NCI-H2196 treated with DMSO at 0.1 percent for 48 hours (cell line): ENCODE measurements around the gene BCAR1.
"Not testable (repeated sequence)": the region's sequence is repeated elsewhere in the genome, so short reads cannot be mapped to it uniquely, and the experiment has no call there.

Experiments
- DNase-seq: peaks from one replicate; lab custom pipeline; 2025; ENCODE audit not compliant: unreplicated experiment; lab: John Stamatoyannopoulos, UW

BCAR1 gene, protein sequence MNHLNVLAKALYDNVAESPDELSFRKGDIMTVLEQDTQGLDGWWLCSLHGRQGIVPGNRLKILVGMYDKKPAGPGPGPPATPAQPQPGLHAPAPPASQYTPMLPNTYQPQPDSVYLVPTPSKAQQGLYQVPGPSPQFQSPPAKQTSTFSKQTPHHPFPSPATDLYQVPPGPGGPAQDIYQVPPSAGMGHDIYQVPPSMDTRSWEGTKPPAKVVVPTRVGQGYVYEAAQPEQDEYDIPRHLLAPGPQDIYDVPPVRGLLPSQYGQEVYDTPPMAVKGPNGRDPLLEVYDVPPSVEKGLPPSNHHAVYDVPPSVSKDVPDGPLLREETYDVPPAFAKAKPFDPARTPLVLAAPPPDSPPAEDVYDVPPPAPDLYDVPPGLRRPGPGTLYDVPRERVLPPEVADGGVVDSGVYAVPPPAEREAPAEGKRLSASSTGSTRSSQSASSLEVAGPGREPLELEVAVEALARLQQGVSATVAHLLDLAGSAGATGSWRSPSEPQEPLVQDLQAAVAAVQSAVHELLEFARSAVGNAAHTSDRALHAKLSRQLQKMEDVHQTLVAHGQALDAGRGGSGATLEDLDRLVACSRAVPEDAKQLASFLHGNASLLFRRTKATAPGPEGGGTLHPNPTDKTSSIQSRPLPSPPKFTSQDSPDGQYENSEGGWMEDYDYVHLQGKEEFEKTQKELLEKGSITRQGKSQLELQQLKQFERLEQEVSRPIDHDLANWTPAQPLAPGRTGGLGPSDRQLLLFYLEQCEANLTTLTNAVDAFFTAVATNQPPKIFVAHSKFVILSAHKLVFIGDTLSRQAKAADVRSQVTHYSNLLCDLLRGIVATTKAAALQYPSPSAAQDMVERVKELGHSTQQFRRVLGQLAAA

GRCh38 chr16:75251280-75252048 is at the start of gene BCAR1:
Gene BCAR1 (minus strand): TSS chr16:75251624. CDS start chr16:75251482, 142 bp downstream.
- DNase-seq = peak; percentile 56

DNA sequence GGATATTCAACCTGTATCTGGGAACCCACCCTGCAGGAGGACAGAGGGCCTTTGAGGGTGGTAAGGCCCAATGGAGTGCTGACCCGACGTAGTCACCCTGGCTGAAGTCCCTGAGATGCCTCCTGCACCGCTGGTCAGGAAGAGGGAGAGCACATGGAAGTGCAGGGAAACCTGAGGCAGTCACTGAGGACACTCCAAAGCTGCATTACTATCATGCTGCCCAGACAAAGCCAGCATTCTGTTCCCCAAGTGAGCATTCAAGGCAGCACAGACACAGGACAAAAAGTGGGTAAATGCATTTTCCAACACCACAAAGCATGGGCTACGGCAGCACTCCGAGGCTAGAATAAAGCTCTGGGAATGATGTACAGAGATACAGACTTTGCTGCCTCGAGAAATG is 46.8 kb upstream of the BCAR1 start:
- no peak for DNase-seq

DNA sequence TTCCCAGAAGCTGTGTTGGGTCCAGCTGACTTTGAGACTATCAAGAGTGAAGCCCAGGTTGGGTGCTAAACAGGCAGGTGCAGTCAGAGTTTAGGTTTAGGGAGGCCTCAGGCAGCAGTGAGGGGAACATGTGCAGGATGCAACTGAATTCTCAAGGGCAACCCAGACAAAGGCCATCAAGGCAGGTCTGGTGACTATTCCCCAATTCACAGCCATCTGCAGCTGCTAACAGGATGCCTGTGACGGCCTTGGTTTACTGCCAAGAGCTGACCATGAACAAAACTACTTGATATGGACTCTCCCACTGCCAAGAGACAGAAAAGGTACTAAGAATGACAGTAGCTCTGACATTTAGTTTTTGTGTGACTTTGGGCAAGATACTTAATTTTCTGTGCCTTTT is 45.2 kb upstream of the BCAR1 start:
- no peak for DNase-seq

GRCh38 chr16:75294773-75295459 is 43.5 kb upstream of the BCAR1 start:
- DNase-seq = no peak

- no peak for DNase-seq
Observed at GRCh38 chr16:75293772-75294171, 42.3 kb upstream of the BCAR1 start.

DNA sequence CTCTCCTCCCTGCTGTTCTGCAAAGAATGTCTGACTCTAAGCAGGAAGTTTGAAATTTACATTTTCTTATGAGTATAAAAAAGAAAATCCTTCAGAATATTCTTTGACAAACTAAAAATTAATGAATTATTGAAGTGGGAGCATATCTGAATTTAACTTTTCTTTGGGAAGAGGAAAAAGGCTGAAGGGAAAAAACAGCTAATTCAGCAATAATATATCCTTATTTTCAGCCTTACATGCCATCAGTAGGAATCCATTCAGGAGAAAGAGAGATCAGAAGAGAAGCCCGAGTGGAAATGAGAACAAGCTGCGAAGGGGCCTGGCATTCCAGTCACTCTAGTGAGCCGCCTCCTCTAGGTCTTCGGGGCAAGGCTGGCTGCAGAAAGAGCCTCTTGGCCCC is 41.7 kb upstream of the BCAR1 start:
- no peak for DNase-seq

DNA sequence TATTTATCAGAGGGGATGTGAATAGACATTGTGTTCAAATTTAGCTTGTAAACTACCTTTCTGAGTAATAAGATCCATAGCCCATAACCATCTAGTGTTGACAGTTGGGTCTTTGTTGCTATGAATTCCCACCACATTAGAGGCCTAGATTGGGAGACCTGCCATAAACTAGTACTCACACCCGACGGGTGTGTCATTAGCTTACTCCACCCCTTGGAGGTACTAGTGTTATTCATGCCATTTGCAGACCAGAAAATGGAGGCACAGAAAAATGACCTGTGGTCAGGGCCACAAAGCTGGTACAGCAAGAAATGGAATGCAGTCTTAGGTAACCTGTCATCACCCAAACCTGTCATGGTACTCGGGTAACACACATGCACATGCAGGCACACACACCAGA is 41.3 kb upstream of the BCAR1 start:
- no peak for DNase-seq

DNA sequence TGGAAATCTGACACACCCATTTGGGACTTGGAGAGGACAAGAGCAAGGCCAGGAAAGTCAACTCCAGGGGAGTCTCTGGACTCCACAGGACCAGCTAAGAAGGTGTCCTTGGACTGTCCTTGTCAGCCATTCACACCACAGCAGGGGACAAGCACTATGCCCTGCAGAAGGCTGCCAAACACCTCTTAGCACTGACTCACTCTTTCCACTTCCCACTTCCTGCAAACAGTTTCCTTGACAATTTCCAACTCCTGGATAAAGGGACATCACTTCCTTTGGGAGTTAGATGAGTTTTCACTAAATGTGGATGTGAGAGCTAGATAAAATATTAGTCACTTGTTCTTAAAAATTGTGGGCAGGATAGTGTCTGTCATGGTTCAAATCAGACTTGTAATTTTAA is 37.8 kb upstream of the BCAR1 start:
- no peak for DNase-seq

GRCh38 chr16:75288596-75289120 is 37.2 kb upstream of the BCAR1 start:
- no peak for DNase-seq

DNA sequence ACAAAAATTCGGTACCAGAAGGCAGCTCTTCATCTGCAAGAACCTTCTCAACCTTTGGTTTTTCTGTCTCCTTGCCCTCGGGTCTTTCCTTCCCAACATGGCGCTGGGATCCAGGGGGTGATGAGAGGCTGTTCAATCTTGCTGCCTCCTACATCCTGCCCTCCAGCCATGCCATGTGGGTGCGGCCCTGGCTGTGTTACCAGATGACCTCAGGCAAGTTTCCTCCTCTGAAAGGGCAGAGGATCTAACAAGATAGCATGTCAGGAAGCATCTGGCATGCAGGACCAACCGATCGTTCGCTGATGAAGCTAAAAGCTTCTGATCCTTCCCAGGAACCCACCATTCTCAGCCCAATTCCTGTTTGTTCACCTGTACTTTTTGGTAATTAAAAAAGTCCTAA is 36.8 kb upstream of the BCAR1 start:
- no peak for DNase-seq

GRCh38 chr16:75287708-75288107 is 36.3 kb upstream of the BCAR1 start:
- no peak for DNase-seq

DNA sequence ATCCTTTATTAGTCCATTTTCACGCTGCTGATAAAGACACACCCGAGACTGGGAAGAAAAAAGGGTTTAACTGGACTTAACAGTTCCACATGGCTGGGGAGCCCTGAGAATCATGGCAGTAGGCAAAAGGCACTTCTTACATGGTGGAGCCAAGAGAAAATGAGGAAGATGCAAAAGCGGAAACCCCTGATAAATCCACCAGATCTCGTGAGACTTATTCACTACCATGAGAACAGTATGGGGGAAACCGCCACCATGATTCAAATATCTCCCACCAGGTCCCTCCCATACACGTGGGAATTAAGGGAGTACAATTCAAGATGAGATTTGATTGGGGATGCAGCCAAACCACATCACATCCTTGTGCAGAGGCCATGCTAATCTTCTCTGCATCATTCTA is 35.0 kb upstream of the BCAR1 start:
- no peak for DNase-seq

- no peak for DNase-seq
Observed at GRCh38 chr16:75282466-75283281, 31.2 kb upstream of the BCAR1 start.

- DNase-seq = no peak
Observed at GRCh38 chr16:75281826-75282225, 30.4 kb upstream of the BCAR1 start.

GRCh38 chr16:75281009-75281408 is 29.6 kb upstream of the BCAR1 start:
- not testable (repeated sequence) for DNase-seq

DNA sequence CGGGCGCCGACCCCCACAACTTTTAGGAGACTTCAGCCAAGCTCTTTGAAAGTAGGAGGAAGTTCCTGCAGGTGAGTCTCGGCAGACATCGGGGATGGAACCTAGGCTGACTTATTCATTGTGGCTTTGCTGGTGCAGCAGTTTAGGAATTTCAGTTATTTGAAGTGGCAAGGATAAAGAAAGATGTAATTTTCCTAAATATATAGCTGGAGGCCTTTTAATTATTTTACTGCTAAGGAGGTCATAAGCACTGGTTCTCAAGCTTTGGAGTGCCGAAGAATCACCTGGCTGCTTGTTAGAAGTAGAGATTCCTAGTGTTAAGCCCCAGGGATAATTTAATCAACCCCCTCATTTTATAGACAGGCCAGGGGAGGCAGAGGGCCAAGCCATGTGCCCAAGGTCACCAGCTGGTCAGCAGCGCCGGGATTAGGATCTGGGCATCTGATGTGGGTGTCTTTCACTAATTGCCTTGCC is 28.9 kb upstream of the BCAR1 start:
- no peak for DNase-seq

DNA sequence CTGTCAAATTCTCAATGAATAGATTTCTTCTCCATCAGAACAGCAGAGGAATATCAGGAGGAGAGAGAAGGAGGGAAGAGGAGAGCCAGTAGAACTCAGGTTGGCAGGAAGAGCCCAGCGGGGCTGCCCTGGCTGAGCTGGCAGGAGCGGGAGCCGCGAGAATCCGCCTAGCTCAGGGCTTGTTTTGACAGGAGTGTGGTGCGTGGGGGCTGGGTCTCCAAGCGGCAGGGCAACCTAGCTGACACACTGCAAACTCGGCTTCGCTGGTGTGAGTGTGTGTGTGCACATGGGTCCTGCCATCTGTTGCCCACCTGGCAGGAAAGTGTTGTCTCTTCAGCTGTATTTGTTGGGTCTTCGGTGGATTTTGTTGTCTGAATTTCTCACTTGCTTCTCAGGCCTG is 27.9 kb upstream of the BCAR1 start:
- DNase-seq = no peak

DNA sequence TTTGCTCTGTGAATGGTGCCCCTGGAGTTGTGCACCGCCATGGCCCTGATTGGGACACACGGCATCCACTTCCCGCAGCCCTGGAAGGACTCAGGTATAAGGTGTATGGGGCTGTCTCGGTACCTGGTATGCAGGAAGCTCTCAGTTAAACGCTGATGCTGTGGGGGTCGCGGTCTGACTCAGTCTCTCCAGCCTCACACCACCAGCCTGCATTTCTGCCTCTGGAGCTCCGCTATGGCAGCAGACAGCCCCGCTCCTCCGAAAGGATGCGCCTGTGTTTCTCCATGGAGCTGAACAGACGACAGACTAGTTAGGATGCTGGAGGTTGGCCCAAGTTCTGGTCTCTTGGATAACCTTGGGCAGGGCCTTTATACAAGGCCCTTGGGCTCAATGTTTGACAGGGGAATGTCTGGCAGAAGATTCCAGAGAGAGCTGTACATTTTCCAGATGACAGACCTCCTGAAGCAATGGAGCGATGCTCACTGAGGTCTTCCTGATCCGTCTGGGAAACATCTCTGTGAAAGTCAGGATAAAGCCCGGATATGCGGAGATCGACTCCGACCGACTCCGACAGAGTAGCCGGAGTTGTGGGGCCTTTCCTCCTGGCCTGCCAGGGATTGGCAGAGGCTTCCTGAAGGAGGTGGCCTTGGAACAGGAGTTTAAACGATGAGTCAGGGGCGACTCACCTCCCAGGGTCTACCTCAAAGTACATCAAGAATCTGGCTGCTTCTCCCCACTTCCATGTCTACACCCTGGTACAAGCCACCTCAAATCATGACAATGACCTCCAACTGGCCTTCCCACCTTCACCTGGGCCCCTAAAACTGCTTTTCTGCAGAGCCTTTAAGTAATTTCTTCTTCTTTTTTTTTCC is 21.9 kb upstream of the BCAR1 start:
- no peak for DNase-seq

- DNase-seq = not testable (repeated sequence)
Observed at GRCh38 chr16:75272629-75273028, 21.2 kb upstream of the BCAR1 start.
